Measurements from ENCODE around the gene IQCN.
A peak's percentile ranks its signal among the peaks of the same experiment; 100 is the strongest.

Gene IQCN

GRCh38 chr19:18282021-18282787 lies 8.0 kb upstream of the IQCN start:
- H3K4me2 ChIP-seq (ENCODE audit: low read length): peak overlapping the region; percentile 77
- peaks cover 30% of the 10 kb centered on the region for H3K36me3 ChIP-seq (ENCODE audit: control insufficient read depth, low read length)
- peaks cover 34% of the 10 kb centered on the region for H3K4me1 ChIP-seq (ENCODE audit: control insufficient read depth, low read length)
- H3K9me2 ChIP-seq (replicated peaks; ENCODE audit: control insufficient read depth, low read length): no peaks in the 10 kb centered on the region
- H3K27me3 ChIP-seq (ENCODE audit: control insufficient read depth, low read length): no peaks in the 10 kb centered on the region
- H3K79me2 ChIP-seq (ENCODE audit: control insufficient read depth, low read length): peaks cover 38% of the 10 kb centered on the region
- H3F3A ChIP-seq (ENCODE audit: control insufficient read depth, insufficient read depth): peaks cover 11% of the 10 kb centered on the region
- peaks cover 16% of the 10 kb centered on the region for H4K20me1 ChIP-seq (ENCODE audit: control insufficient read depth, insufficient read depth, low read depth, low read length)
- TF ChIP-seq EZH2phosphoT487 (IDR thresholded peaks at IDR 0.05; ENCODE audit: borderline replicate concordance, low read length) (no peak), CTCF (IDR thresholded peaks at IDR 0.05; ENCODE audit: low read depth, low read length, poor library complexity, severe bottlenecking) (no peak)
- no peaks in the 10 kb centered on the region for H3K9me3 ChIP-seq (ENCODE audit: control insufficient read depth, insufficient read depth, low read length)
- peak overlapping the region; percentile 81 for H3K4me3 ChIP-seq (ENCODE audit: low read length)
- H3K27ac ChIP-seq (ENCODE audit: low read depth, low read length): peak overlapping the region; percentile 94

DNA sequence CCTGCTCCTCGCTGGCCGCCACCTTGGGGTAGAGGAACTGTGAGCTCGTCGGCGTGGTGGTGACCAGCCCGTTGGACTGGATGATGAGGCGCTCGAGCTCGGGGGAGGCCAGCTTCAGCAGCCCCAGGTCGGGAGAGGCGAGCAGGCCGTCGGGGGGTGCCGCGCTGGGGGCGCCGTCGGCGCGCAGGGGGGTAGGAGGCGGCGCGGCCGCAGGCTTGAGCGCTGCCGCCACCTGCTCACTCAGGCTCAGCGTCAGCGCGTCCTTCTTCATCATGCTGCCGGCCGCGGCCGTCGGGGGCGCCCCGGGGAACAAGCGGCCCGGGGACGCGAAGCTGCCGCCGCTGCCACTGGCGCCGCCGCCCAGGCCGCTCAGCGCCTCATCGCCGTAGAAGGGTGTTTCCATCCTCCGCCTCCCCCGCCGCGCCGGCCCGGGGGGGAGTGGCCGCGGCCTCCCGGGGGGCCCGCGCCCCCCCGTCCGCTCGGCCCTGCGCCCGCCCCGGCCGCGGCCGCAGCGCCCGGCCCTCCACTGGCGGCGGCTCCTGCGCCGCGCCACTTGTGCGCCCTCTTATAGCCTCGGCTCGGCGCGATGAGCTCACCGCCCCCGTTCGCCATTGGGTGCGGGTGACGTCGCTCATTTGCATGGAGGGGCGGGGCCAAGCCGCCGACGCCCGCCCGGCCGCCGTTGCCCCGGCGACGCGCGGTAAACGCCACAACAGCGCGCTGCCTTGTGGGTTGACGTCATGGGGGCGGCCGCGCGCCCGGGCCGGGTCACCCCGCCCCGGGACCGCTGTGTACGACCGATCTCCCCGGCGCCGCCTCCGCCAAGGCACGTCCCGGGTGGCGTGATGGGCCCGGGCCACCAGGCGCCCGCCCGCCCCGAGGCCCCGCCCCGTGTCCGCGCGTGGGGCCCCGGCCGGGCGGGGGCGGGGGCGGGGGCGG lies 7.1 kb upstream of the IQCN start, which contains the start of gene JUND:
Gene JUND, minus strand, starts transcription at position 541 of the 939 bp plus-strand sequence. Its CDS starts 138 bp downstream, at position 403.
- Histone ChIP-seq H3K27ac (ENCODE audit: low read depth, low read length) (peak within 1 kb of the TSS; percentile 98), H3K4me2 (ENCODE audit: low read length) (peak within 1 kb of the TSS; percentile 77), H3K27me3 (ENCODE audit: control insufficient read depth, low read length) (no peaks in the 10 kb centered on the region), H4K20me1 (ENCODE audit: control insufficient read depth, insufficient read depth, low read depth, low read length) (peaks cover 16% of the 10 kb centered on the region), H3K9me3 (ENCODE audit: control insufficient read depth, insufficient read depth, low read length) (no peaks in the 10 kb centered on the region), H3K4me1 (ENCODE audit: control insufficient read depth, low read length) (peaks cover 34% of the 10 kb centered on the region), H3K9me2 (replicated peaks; ENCODE audit: control insufficient read depth, low read length) (no peaks in the 10 kb centered on the region), H3K36me3 (ENCODE audit: control insufficient read depth, low read length) (peaks cover 35% of the 10 kb centered on the region), H3K79me2 (ENCODE audit: control insufficient read depth, low read length) (peaks cover 44% of the 10 kb centered on the region), H3K4me3 (ENCODE audit: low read length) (peak within 1 kb of the TSS; percentile 93), H3F3A (ENCODE audit: control insufficient read depth, insufficient read depth) (peaks cover 11% of the 10 kb centered on the region)
- TF ChIP-seq CTCF (IDR thresholded peaks at IDR 0.05; ENCODE audit: low read depth, low read length, poor library complexity, severe bottlenecking) (no peak), EZH2phosphoT487 (IDR thresholded peaks at IDR 0.05; ENCODE audit: borderline replicate concordance, low read length) (no peak)

GRCh38 chr19:18280247-18281081 lies 6.2 kb upstream of the IQCN start:
- peaks cover 53% of the 10 kb centered on the region for H3K79me2 ChIP-seq (ENCODE audit: control insufficient read depth, low read length)
- H3F3A ChIP-seq (ENCODE audit: control insufficient read depth, insufficient read depth): peaks cover 11% of the 10 kb centered on the region
- H3K27me3 ChIP-seq (ENCODE audit: control insufficient read depth, low read length): no peaks in the 10 kb centered on the region
- peaks cover 21% of the 10 kb centered on the region for H4K20me1 ChIP-seq (ENCODE audit: control insufficient read depth, insufficient read depth, low read depth, low read length)
- H3K4me2 ChIP-seq (ENCODE audit: low read length): peak overlapping the region; percentile 77
- H3K4me1 ChIP-seq (ENCODE audit: control insufficient read depth, low read length): peaks cover 34% of the 10 kb centered on the region
- H3K36me3 ChIP-seq (ENCODE audit: control insufficient read depth, low read length): peaks cover 42% of the 10 kb centered on the region
- TF ChIP-seq EZH2phosphoT487 (IDR thresholded peaks at IDR 0.05; ENCODE audit: borderline replicate concordance, low read length): no peak
- no peak for TF ChIP-seq CTCF (IDR thresholded peaks at IDR 0.05; ENCODE audit: low read depth, low read length, poor library complexity, severe bottlenecking)
- no peaks in the 10 kb centered on the region for H3K9me3 ChIP-seq (ENCODE audit: control insufficient read depth, insufficient read depth, low read length)
- H3K27ac ChIP-seq (ENCODE audit: low read depth, low read length): peak overlapping the region; percentile 98
- H3K9me2 ChIP-seq (replicated peaks; ENCODE audit: control insufficient read depth, low read length): no peaks in the 10 kb centered on the region
- H3K4me3 ChIP-seq (ENCODE audit: low read length): peak overlapping the region; percentile 93
